SK-N-SH (cell line): ENCODE measurements around the gene LYRM2.

Experiments
- MEF2A ChIP-seq: IDR thresholded peaks from 2 replicates; pipeline ENCODE4 v1.4.0; 2012; ENCODE audit warnings: low read depth, borderline replicate concordance
- NFIC ChIP-seq: IDR thresholded peaks from 2 replicates; pipeline ENCODE4 v1.4.0; 2012; ENCODE audit warnings: borderline replicate concordance
- POLR2AphosphoS5 ChIP-seq: IDR thresholded peaks from 2 replicates; pipeline ENCODE4 v1.6.1; 2012; ENCODE audit warnings: low read depth, low read length
- RAD21 ChIP-seq: IDR thresholded peaks from 2 replicates; pipeline ENCODE4 v1.6.1; 2012; ENCODE audit warnings: mild to moderate bottlenecking, low read length
- RFX5 ChIP-seq: IDR thresholded peaks from 2 replicates; pipeline ENCODE4 v1.6.1; 2012; ENCODE audit warnings: mild to moderate bottlenecking, improper control_type of control experiment, low read length
- TAF1 ChIP-seq: IDR thresholded peaks from 2 replicates; pipeline ENCODE4 v1.6.1; 2012; ENCODE audit warnings: low read depth, mild to moderate bottlenecking, low read length, moderate library complexity, borderline replicate concordance
- YY1 ChIP-seq: IDR thresholded peaks from 2 replicates; pipeline ENCODE4 v1.4.0; 2012; ENCODE audit warnings: low read depth, mild to moderate bottlenecking
- TF ChIP-seq, protein P1 (sequence below): fragments of 200-600 bp; sonication (generic); IDR thresholded peaks from 2 replicates; pipeline ENCODE4 v1.6.1; 2017; ENCODE audit warnings: antibody characterized with exemption, mild to moderate bottlenecking, moderate library complexity
- TF ChIP-seq, protein P2 (sequence below): IDR thresholded peaks from 2 replicates; pipeline ENCODE4 v1.6.1; 2012; ENCODE audit warnings: mild to moderate bottlenecking, low read depth, low read length, moderate library complexity
- TF ChIP-seq, protein P3 (sequence below): IDR thresholded peaks from 2 replicates; pipeline ENCODE4 v1.4.0; 2012; ENCODE audit warnings: low read depth, borderline replicate concordance

DNA sequence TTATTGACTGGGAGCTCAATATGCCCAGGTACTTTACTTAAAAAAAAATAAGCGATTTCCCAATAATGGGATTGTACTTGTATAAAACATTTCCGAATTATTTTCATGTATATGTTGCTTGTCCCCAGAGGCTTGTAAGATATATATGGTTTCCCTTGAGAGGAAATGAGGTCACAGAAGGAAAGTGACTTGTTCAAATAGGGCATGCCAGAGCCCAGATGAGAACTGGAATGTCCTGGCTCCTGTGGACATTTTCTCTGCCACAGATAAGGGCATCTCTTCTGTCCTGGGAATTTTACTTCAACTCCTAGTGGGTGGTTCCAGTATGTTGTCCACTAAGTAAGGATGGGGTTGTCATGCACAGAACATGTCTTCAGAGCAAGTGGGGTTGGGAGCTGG, 63.0 kb downstream of the LYRM2 start:
- no peak for TF ChIP-seq TAF1
- no peak for TF ChIP-seq RAD21
- TF ChIP-seq, protein P1, sequence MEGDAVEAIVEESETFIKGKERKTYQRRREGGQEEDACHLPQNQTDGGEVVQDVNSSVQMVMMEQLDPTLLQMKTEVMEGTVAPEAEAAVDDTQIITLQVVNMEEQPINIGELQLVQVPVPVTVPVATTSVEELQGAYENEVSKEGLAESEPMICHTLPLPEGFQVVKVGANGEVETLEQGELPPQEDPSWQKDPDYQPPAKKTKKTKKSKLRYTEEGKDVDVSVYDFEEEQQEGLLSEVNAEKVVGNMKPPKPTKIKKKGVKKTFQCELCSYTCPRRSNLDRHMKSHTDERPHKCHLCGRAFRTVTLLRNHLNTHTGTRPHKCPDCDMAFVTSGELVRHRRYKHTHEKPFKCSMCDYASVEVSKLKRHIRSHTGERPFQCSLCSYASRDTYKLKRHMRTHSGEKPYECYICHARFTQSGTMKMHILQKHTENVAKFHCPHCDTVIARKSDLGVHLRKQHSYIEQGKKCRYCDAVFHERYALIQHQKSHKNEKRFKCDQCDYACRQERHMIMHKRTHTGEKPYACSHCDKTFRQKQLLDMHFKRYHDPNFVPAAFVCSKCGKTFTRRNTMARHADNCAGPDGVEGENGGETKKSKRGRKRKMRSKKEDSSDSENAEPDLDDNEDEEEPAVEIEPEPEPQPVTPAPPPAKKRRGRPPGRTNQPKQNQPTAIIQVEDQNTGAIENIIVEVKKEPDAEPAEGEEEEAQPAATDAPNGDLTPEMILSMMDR = no peak
- TF ChIP-seq, protein P2, sequence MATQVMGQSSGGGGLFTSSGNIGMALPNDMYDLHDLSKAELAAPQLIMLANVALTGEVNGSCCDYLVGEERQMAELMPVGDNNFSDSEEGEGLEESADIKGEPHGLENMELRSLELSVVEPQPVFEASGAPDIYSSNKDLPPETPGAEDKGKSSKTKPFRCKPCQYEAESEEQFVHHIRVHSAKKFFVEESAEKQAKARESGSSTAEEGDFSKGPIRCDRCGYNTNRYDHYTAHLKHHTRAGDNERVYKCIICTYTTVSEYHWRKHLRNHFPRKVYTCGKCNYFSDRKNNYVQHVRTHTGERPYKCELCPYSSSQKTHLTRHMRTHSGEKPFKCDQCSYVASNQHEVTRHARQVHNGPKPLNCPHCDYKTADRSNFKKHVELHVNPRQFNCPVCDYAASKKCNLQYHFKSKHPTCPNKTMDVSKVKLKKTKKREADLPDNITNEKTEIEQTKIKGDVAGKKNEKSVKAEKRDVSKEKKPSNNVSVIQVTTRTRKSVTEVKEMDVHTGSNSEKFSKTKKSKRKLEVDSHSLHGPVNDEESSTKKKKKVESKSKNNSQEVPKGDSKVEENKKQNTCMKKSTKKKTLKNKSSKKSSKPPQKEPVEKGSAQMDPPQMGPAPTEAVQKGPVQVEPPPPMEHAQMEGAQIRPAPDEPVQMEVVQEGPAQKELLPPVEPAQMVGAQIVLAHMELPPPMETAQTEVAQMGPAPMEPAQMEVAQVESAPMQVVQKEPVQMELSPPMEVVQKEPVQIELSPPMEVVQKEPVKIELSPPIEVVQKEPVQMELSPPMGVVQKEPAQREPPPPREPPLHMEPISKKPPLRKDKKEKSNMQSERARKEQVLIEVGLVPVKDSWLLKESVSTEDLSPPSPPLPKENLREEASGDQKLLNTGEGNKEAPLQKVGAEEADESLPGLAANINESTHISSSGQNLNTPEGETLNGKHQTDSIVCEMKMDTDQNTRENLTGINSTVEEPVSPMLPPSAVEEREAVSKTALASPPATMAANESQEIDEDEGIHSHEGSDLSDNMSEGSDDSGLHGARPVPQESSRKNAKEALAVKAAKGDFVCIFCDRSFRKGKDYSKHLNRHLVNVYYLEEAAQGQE = no peak
- TF ChIP-seq, protein P3, sequence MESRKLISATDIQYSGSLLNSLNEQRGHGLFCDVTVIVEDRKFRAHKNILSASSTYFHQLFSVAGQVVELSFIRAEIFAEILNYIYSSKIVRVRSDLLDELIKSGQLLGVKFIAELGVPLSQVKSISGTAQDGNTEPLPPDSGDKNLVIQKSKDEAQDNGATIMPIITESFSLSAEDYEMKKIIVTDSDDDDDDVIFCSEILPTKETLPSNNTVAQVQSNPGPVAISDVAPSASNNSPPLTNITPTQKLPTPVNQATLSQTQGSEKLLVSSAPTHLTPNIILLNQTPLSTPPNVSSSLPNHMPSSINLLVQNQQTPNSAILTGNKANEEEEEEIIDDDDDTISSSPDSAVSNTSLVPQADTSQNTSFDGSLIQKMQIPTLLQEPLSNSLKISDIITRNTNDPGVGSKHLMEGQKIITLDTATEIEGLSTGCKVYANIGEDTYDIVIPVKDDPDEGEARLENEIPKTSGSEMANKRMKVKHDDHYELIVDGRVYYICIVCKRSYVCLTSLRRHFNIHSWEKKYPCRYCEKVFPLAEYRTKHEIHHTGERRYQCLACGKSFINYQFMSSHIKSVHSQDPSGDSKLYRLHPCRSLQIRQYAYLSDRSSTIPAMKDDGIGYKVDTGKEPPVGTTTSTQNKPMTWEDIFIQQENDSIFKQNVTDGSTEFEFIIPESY = no peak
- no peak for TF ChIP-seq NFIC
- no peak for TF ChIP-seq MEF2A
- no peak for TF ChIP-seq RFX5
- TF ChIP-seq POLR2AphosphoS5 = no peak
- TF ChIP-seq YY1 = no peak
